Activated CD4-positive, alpha-beta T cell treated with anti-CD3 and anti-CD28 coated beads, Interleukin-2, Interleukin-6, amounts not matched to agents 100 ng/mL and 50 ng/mL, durations not matched to agents 16 hours and 8 hours (primary cell): ENCODE measurements around the gene TECPR2.

Source experiments
- DNase-seq: peaks from one replicate; pipeline ENCODE4 v3.0.0-alpha.2; 2020

The TECPR2 gene

DNA sequence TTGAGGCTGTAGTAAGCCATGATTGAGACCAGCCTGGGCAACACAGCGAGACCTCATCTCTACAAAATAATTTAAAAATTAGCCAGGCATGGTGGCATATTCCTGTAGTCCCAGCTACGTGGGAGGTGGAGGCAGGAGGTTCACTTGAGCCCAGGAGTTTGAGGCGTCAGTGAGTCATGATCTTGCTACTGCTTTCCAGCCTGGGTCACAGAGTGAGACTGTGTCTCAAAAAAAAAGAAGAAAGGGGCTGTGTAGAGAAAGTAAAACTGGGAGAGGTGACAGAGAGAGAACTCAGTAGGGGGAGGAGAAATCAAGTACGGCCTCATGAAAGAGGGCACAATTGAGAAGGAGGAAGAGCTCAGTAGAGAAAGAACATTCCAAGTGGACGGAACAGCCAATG lies 12.4 kb downstream of the TECPR2 start:
- DNase-seq = peak; percentile 14

DNA sequence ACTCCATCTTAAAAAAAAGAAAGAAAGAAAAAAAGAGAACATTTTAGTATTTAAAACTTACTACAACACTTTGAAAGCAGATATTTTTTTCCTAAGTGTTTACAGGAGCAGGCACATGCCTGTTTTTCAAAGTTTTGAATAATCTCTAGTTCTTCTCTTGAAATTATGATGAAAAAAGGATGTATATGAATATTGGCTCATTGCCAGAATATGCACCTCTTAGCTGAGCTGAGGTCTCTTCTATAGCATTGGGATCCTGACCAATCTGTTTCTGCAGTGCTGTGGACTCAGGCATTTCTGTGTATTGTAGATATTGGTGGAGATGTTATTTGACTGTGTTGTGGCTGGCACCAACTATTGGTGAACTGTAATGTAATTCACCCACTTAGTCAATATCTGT lies 15.0 kb downstream of the TECPR2 start:
- no peak for DNase-seq

DNA sequence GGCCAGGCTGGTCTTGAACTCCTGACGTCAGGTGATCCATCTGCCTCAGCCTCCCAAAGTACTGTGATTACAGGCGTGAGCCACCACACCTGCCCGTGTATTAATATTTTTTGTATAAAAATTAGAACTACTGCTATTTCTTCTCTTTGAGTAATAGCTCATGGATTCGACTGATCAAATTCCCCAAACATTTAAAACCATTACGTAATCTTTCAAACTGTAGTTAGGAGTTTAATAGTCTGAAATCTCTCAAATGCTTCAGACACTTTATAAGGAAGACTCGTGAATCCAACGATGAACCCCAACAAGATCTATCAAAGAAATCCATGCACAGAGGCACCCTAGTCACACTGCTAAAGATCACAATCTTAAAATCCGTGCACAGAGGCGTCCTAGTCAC lies 16.1 kb downstream of the TECPR2 start:
- DNase-seq = no peak

GRCh38 chr14:102387086-102387485 lies 24.3 kb downstream of the TECPR2 start:
- no peak for DNase-seq

DNA sequence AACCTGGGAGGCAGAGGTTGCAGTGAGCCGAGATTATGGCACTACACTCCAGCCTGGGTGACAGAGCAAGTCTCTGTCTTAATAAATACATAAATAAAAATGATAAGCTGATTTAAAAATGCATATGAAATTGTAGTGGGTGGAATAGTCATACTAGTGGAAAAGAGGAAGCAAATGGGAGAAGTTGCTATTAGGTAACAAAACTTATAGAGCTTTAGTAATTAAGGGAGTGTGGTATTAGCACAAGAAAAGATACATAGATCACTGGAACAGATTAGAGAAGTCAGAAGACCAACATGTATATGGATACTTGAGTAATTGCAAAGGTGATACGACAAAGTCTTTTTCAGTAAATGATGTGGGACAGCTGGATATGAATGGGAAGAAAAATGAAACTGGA lies 26.5 kb downstream of the TECPR2 start:
- DNase-seq = no peak

GRCh38 chr14:102390064-102390855 lies 27.5 kb downstream of the TECPR2 start:
- no peak for DNase-seq

DNA sequence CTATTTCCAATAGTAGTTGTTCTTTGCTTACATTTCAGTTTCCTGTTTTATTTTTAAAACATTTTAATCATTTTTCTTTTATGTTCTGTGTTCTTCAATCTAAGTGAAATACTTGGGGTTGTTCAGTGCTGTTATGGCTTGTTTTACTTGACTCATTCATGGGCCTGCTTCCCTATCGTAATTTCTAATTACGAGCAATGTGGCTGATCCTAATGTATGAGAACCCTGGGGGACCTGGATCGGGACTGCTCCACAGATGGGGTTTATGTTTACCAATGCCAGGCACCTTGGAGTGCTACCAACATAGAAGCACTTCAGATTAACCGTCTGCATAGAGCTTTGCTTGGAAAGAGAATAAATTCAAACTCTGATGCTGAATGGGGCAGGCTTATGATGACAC lies 29.8 kb downstream of the TECPR2 start:
- DNase-seq = no peak

DNA sequence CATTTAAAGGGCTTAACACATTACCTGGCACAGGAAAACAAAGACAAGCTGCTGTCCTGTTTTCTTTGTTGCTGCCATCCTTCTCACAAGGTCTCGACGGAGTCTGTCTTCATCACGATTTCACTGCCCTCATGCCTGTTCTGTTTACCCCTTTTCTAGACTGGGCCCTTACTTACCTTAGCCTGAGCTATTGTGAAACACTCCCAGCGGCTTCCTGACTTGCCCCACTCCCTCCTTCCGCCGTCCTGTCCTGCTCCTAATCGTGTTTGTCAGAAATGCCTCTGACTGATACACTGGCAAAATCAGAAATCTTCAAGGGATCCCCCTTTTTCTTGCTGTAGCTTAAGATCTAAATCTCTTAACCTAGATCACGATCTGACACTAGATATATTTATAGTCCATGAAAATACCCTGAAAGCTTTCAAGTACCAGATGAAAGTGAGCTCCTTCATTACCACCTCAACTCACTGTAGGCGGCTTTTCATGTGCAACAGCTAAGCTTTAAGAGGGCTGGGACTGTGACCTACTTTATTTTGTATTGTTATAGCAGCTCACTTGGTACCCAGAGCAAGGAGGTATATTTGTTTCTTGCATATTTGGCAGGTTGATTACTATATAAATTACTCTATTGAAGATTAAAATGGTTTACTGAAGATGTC lies 32.1 kb downstream of the TECPR2 start:
- DNase-seq = peak; percentile 5

DNA sequence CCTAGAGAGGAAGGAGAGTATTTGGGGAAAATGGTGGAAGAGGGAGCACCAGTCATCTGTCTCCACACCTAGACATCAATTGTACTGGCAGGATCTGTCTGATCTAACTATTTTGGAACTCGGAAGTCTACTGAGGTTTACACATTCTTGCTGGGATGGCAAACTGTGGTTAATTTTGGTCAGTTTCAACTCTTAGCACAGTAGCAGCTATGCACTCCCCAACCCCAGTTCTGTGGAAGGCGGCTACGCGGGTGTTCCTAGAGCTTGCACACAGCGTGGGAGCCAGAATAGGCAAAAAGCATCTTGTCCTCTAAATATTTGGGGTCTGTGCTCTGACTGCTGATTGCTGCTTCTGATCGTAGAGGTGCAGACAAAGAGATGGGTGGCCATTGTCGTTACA lies 33.8 kb downstream of the TECPR2 start:
- no peak for DNase-seq

DNA sequence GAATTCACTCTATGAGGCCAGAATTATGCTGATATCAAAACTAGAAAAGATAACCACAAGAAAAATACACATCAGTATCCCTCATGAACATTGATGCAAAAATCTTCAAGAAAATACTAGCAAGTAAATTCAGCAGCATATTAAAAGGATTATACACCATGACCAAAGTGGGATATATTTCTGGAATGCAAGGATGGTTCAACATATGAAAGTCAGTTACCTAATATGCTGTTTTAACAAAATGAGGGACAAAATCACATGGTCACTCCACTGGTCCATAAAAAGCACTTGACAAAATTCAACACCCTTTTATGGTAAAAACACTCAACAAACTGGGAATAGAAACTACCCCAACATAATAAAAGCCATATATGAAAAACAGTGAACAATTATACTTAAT lies 40.3 kb downstream of the TECPR2 start:
- DNase-seq = no peak

DNA sequence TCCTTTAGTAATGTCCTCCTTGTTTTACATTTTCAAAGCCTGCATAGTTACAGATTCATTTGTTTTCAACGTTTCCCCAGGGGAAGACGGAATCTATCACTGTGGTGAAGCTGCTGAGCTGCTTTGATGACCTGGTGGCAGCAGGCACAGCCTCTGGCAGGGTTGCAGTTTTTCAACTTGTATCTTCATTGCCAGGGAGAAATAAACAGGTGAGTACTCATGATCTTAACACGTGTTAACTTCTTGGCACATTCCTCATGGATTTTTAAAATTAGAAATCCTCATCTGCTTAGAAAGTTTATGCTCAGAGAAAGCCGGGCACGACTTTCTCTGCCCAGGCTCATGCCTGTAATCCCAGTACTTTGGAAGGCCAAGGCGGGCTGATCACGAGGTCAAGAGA lies 44.5 kb downstream of the TECPR2 start:
- DNase-seq = no peak

DNA sequence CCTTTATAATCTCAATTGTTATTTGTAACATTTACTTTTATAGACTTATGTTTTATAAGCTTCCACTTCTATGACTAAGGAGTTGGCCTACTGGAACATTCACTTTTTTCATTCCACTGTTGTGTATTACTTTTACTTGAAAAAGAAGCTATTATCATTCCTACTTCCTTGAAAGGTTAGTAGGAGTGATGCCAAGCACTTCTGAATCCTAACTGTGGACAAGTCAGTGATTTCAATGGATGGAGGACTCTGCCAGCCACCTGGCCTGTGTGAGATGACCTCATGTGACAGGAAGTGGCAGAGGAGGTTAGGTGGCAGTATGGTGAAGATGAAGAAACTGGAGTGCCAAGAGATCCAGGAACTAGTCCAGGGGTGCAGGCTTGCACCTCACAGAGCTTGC lies 46.0 kb downstream of the TECPR2 start:
- DNase-seq = peak; percentile 2

GRCh38 chr14:102415671-102416070 lies 52.9 kb downstream of the TECPR2 start:
- DNase-seq = no peak

- DNase-seq = no peak
Observed at GRCh38 chr14:102417001-102417431, 54.3 kb downstream of the TECPR2 start.

DNA sequence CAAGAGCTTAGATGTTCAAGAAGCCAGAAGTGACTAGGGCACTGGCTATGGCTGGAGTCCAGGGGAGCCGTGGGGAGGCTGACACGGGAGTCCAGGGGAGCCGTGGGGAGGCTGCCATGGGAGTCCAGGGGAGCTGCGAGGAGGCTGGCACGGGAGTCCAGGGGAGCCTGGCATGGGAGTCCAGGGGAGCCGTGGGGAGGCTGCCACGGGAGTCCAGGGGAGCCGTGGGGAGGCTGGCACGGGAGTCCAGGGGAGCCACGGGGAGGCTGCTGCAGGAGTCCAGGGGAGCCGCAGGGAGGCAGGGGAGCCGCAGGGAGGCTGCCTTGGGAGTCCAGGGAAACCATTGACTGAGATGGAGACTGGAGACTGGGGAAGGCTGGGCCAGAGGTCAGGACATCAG lies 54.9 kb downstream of the TECPR2 start:
- no peak for DNase-seq

GRCh38 chr14:102418169-102418852 lies 55.6 kb downstream of the TECPR2 start:
- DNase-seq = no peak

DNA sequence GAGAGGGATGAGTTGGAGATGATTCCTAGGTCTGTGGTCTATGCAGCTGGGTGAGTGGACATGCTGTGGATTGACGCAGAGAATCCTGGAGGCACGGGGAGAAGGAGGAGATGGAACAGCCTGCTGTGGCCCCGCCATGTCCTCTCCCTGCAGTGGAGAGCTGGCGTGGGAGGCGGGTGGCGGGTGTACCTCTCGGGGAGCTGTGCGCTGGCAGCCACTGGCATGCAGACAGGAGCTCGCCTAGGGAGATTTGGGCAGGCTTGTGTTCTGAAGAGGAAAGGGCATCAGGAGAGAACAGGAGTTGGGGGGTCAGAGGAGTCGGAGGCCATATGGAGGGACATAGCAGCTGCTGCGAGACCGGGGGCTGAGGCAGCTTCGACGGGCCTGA lies 56.1 kb downstream of the TECPR2 start:
- no peak for DNase-seq

GRCh38 chr14:102419276-102419675 lies 56.5 kb downstream of the TECPR2 start:
- no peak for DNase-seq

DNA sequence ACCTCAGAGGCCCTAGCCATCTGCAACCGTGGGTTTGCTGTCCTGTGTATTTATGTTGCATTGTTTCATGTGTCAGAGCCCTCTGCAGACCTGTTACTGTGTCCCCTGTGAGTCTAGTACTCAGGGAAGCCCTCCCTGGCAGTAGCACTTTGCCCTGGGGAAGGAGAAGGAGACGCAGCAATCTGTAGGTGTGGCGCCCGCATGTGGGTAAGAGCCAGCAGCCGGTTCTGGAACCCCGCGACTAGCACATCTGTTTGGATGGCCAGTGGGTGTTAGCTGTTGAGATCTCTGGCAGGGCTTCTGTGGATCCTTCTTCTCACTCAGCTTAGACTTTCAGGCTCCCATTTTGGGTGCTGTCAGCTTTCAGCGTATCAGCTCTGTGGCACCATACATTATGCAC lies 57.0 kb downstream of the TECPR2 start:
- DNase-seq = no peak

DNA sequence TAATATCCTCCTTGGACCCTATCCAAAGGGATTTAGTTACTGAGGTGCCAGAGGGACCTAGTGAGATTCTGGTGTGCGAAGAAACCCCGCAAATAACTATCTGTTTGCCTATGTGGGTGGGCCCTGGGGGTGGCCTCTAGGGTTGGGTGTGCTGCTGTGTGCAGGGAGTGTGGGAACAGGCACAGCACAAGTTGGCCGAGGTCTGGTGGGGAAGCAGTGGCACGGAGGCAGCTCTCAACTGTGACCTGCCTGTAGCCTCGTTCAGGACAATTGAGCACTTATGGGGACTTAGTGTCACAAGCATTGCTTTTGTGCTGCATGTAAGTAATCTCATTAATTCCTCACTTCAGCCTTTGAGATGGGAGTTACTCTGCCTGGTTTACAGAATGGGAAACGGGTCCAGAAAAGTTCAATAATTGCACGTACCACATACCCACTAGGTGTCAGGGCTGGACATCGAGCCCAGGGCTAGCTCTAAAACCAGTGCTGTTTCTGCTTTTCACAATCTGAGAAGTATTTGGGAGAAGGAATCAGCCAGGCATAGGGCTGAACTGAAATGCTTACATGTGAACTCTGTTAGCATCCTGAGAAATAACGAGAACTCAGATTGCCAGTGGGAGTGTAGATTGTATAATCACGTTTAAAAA lies 58.8 kb downstream of the TECPR2 start:
- DNase-seq = no peak

DNA sequence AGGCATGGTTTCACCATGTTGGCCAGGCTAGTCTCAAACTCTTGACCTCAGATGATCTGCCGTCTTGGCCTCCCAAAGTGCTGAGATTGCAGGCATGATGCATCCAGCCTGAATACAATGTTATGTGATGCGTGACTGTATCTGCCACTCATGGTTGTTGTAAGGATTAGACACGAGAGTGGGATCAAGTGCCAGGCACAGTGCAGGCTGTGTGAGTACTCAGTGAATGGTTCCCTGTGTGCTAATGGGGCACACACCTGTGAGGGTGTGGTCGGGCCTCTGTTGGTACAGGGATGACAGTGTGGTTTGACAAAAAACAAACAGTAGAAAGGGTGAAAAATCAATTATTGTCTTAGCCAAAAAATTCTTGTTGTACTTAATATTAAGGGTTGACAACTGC lies 61.8 kb downstream of the TECPR2 start:
- no peak for DNase-seq

GRCh38 chr14:102424923-102425322 lies 62.2 kb downstream of the TECPR2 start:
- DNase-seq = no peak

GRCh38 chr14:102426796-102427195 lies 64.1 kb downstream of the TECPR2 start:
- no peak for DNase-seq

DNA sequence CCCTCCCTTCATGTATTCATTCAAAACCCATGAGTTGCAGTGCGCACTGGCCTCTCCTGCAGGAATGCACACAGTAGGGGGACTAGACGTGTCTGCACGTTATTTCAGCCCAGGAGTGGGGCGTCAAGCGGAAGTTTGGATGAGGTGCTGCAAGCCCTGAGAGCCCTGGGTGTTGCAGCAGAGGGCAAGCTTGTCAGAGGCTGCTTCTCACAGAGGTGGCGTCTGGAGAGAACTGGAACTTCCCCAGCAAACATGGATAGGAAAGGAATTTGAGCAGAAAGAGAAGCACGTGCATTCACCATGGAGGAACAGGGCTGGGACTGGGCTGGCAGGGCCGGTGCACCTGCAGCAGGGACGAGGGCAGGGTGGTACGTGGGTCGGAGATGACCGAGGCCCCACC lies 64.9 kb downstream of the TECPR2 start:
- no peak for DNase-seq
